ENCODE results near the gene EDAR. TPM values are rescaled to one million over a fixed set of nuclear protein-coding genes. Genes with fewer than 3 reads are reported as not detected.

The EDAR gene
- total and polyA plus RNA-seq, 8 donors, result 0.47 to 8.1 (median 5.9) TPM; not detected in 1

DNA sequence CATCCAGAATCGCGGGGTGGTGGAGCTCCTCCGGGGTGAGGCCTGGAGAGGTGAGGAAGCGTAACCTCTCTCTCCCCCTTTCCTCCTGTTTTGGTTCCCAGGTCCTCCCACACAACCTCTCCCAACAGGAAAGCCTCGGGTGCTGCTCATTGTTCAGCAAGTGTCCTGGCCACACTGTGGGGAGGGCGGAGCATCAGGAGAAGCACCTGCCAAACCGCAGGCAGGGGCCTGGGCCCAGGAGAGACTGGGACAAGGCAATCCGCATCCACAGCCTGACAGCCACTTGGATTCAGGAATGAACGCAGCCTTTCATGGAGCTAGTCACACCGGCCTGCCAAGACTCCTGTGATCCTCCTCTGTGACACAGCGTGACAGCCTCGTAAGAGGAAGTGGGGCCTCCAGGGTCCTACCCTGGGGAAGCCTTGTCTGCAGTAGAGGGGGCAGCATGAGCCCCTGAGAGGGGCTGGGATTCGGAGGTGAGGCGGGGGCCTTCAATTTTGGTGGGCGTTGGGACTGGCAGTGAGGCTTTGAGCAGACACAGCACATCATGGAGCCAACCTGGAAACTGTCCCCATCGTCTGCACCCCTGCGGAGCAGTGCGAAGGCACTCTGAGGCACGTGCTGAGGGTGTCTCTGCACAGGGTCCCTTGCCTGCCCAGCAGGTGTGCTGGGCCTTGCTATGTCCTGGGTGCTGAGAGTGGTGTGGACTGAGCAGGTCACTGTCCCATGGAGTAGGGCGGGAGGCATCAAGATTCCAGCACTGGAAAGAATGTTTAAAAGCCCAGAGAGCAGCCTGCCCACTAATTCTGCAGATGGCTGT is 62.2 kb downstream of the EDAR start:
- Histone ChIP-seq H3K4me1 (no peaks in the 10 kb centered on the region), H3K9me3 (no peaks in the 10 kb centered on the region), H3K4me3 (no peak overlapping the region), H3K27ac (no peak overlapping the region), H3K27me3 (no peaks in the 10 kb centered on the region), H3K36me3 (no peaks in the 10 kb centered on the region)
- no peak for TF ChIP-seq CTCF (IDR thresholded peaks at IDR 0.05)
- no peak for ATAC-seq
- intact Hi-C loops (cut with DNase I), result no loop called here
- DNase-seq, result peak in 1 of 4 donors; percentile 13

DNA sequence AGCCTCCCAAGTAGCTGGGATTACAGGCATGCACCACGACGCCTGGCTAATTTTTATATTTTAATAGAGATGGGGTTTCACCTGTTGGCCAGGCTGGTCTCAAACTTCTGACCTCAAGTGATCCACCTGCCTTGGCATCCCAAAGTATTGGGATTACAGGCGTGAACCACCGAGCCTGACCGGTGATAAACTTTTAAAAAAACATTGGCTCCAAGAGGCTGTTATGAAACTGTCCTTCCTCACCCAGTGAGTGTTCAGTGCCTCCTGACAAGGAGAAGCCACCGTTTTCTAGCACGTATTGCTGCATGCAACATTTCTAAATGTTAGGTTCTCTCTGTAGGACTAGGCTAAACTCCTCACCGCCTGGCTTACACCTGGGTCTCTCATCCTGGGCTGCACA is 63.3 kb downstream of the EDAR start:
- no peak for TF ChIP-seq CTCF (IDR thresholded peaks at IDR 0.05)
- Histone ChIP-seq H3K27ac (no peak overlapping the region), H3K27me3 (no peaks in the 10 kb centered on the region), H3K4me1 (no peaks in the 10 kb centered on the region), H3K36me3 (no peaks in the 10 kb centered on the region), H3K4me3 (no peak overlapping the region), H3K9me3 (no peaks in the 10 kb centered on the region)
- DNase-seq, result no peak
- no peak for ATAC-seq
- intact Hi-C loops (cut with DNase I), result no loop called here

GRCh38 chr2:108925286-108925685 is 63.7 kb downstream of the EDAR start:
- H3K27me3 ChIP-seq, result no peaks in the 10 kb centered on the region
- intact Hi-C loops (cut with DNase I), result no loop called here
- DNase-seq (no peak), ATAC-seq (no peak)
- no peak overlapping the region for H3K4me3 ChIP-seq
- H3K4me1 ChIP-seq, result no peaks in the 10 kb centered on the region
- H3K27ac ChIP-seq, result no peak overlapping the region
- H3K36me3 ChIP-seq, result no peaks in the 10 kb centered on the region
- H3K9me3 ChIP-seq, result no peaks in the 10 kb centered on the region
- TF ChIP-seq CTCF (IDR thresholded peaks at IDR 0.05), result no peak

GRCh38 chr2:108924580-108925251 is 64.3 kb downstream of the EDAR start:
- no peak for TF ChIP-seq CTCF (IDR thresholded peaks at IDR 0.05)
- no peak overlapping the region for H3K27ac ChIP-seq
- no peak for DNase-seq
- intact Hi-C loops (cut with DNase I), result no loop called here
- no peaks in the 10 kb centered on the region for H3K9me3 ChIP-seq
- no peaks in the 10 kb centered on the region for H3K4me1 ChIP-seq
- H3K27me3 ChIP-seq, result no peaks in the 10 kb centered on the region
- no peak overlapping the region for H3K4me3 ChIP-seq
- no peaks in the 10 kb centered on the region for H3K36me3 ChIP-seq
- no peak for ATAC-seq

- intact Hi-C loops (cut with DNase I), result no loop called here
These were observed 65.1 kb downstream of the EDAR start for GRCh38 chr2:108923736-108924579.

More at GRCh38 chr2:108923736-108924579, 65.1 kb downstream of the EDAR start:
- Histone ChIP-seq H3K27me3 (no peaks in the 10 kb centered on the region), H3K4me1 (no peaks in the 10 kb centered on the region), H3K9me3 (no peaks in the 10 kb centered on the region), H3K36me3 (no peaks in the 10 kb centered on the region), H3K4me3 (no peak overlapping the region), H3K27ac (no peak overlapping the region)
- DNase-seq (no peak), ATAC-seq (no peak)
- no peak for TF ChIP-seq CTCF (IDR thresholded peaks at IDR 0.05)

All from left lung (tissue), 10 donors.